Lower lobe of right lung (tissue), 2 donors: Measurements from ENCODE around the gene TRAM2. TPM values are rescaled to one million over a fixed set of nuclear protein-coding genes. Genes with fewer than 3 reads are reported as not detected.

ENCODE experiments used
- ATAC-seq, 2 donors: fragments of 200-7000 bp; cut with Tn5 transposase; one replicate each; pipeline ENCODE4 v1.9.1; 2020 to 2022; ENCODE audit warnings: mild to moderate bottlenecking in 2 of 2, moderate library complexity in 2 of 2
- DNase-seq: peaks from one replicate; pipeline ENCODE4 v3.0.0-alpha.2; 2020
- H3K27ac ChIP-seq: fragments of 200-600 bp; one replicate; pipeline ENCODE4 v1.8.0; 2022
- H3K27me3 ChIP-seq: fragments of 200-600 bp; one replicate; pipeline ENCODE4 v1.8.0; 2022; ENCODE audit warnings: low read depth
- H3K36me3 ChIP-seq: fragments of 200-600 bp; one replicate; pipeline ENCODE4 v1.8.0; 2022; ENCODE audit warnings: mild to moderate bottlenecking
- H3K4me1 ChIP-seq: fragments of 200-600 bp; one replicate; pipeline ENCODE4 v1.8.0; 2022
- H3K4me3 ChIP-seq: fragments of 200-600 bp; one replicate; pipeline ENCODE4 v1.8.0; 2022; ENCODE audit warnings: mild to moderate bottlenecking
- H3K9me3 ChIP-seq: fragments of 200-600 bp; one replicate; pipeline ENCODE4 v1.8.0; 2022
- CTCF ChIP-seq: fragments of 200-600 bp; IDR thresholded peaks from one replicate; pipeline ENCODE4 v1.8.0; 2022; ENCODE audit warnings: antibody characterized with exemption, mild to moderate bottlenecking
- intact Hi-C: fragments of 100-400 bp; cut with DNase I; formaldehyde crosslinking; loops from one replicate; pipeline ENCODE4 v1.11.0; 2022
- total RNA-seq: library from RNA; stranded (reverse); fragmentation: NEBNext Ultra II Directional; extraction: Animal tissue kit (Norgen Biotek cat#: 25700); gene quantifications from one replicate; pipeline ENCODE4 v1.2.1, GENCODE V29; 2021
- donor health status: DM: no; HTN: yes; CAD: no; lungs with severe emphysema.

Gene TRAM2
- total RNA-seq, 1 donor from 2014 or later: 21.9 TPM

- TF ChIP-seq CTCF: no peak
- DNase-seq: no peak
- peak overlapping the region; percentile 63 for H3K27ac ChIP-seq
- H3K27me3 ChIP-seq: no peaks in the 10 kb centered on the region
- intact Hi-C loops: no loop called here
- peak; percentile 63 to 74 for ATAC-seq
- H3K4me1 ChIP-seq: peaks cover 40% of the 10 kb centered on the region
- H3K36me3 ChIP-seq: peaks cover 56% of the 10 kb centered on the region
- H3K4me3 ChIP-seq: no peak overlapping the region
- no peaks in the 10 kb centered on the region for H3K9me3 ChIP-seq
Measured at GRCh38 chr6:52512199-52512598, 64.7 kb downstream of the TRAM2 start.

- no peak for ATAC-seq
- Histone ChIP-seq H3K9me3 (no peaks in the 10 kb centered on the region), H3K27ac (peak overlapping the region; percentile 63), H3K4me3 (no peak overlapping the region), H3K36me3 (peaks cover 62% of the 10 kb centered on the region), H3K27me3 (no peaks in the 10 kb centered on the region), H3K4me1 (peaks cover 40% of the 10 kb centered on the region)
- TF ChIP-seq CTCF: no peak
- no peak for DNase-seq
- intact Hi-C loops: no loop called here
Measured at GRCh38 chr6:52511572-52512151, 65.2 kb downstream of the TRAM2 start.

GRCh38 chr6:52511163-52511562 is 65.7 kb downstream of the TRAM2 start:
- no peak for TF ChIP-seq CTCF
- Histone ChIP-seq H3K4me1 (peaks cover 40% of the 10 kb centered on the region), H3K27ac (no peak overlapping the region), H3K9me3 (no peaks in the 10 kb centered on the region), H3K27me3 (no peaks in the 10 kb centered on the region), H3K4me3 (no peak overlapping the region), H3K36me3 (peaks cover 66% of the 10 kb centered on the region)
- ATAC-seq: no peak
- intact Hi-C loops: no loop called here
- no peak for DNase-seq

GRCh38 chr6:52510213-52510562 is 66.7 kb downstream of the TRAM2 start:
- no peak overlapping the region for H3K27ac ChIP-seq
- no peak for TF ChIP-seq CTCF
- H3K4me3 ChIP-seq: no peak overlapping the region
- H3K27me3 ChIP-seq: no peaks in the 10 kb centered on the region
- peaks cover 40% of the 10 kb centered on the region for H3K4me1 ChIP-seq
- intact Hi-C loops: no loop called here
- DNase-seq (no peak), ATAC-seq (no peak)
- peaks cover 63% of the 10 kb centered on the region for H3K36me3 ChIP-seq
- no peaks in the 10 kb centered on the region for H3K9me3 ChIP-seq

- no peak overlapping the region for H3K4me3 ChIP-seq
- no peaks in the 10 kb centered on the region for H3K9me3 ChIP-seq
- intact Hi-C loops: no loop called here
- DNase-seq (no peak), ATAC-seq (no peak)
- peaks cover 47% of the 10 kb centered on the region for H3K4me1 ChIP-seq
- TF ChIP-seq CTCF: no peak
- peaks cover 57% of the 10 kb centered on the region for H3K36me3 ChIP-seq
- H3K27ac ChIP-seq: no peak overlapping the region
- no peaks in the 10 kb centered on the region for H3K27me3 ChIP-seq
Measured at GRCh38 chr6:52509281-52510212, 67.3 kb downstream of the TRAM2 start.
